ENCODE data around the gene WFIKKN2.

DNA sequence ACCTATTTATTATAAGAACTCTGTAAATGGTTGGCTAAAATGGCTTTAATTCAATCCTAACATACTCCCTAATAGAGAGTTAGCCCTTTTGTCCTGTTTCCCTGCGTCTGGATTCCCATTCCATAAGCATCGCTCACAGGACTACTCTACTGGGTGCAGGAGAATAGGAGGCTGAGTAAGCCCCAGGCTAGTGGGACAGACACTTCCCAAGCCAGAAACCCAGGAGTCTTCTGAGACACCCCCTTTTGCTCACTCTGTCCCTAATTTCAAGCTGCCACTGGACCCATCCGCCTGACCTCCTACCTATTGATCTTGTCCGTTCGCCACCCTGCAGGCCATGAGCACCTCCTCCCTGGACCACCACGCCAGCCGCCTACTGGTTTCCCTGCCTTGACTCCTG, 47.5 kb downstream of the WFIKKN2 start:
- TF ChIP-seq FOXK2 (IDR thresholded peaks at IDR 0.05) = no peak
- TF ChIP-seq TARDBP (IDR thresholded peaks at IDR 0.05) = no peak
- no peak for TF ChIP-seq CTBP1 (IDR thresholded peaks at IDR 0.05; ENCODE audit: borderline replicate concordance)
- no peak for TF ChIP-seq SP1 (IDR thresholded peaks at IDR 0.05)
- no peak for TF ChIP-seq SUZ12 (IDR thresholded peaks at IDR 0.05)
- no peak for TF ChIP-seq HDGF (IDR thresholded peaks at IDR 0.05; ENCODE audit: borderline replicate concordance)
- TF ChIP-seq ZNF384 (IDR thresholded peaks at IDR 0.05) = no peak
- no peak for TF ChIP-seq NFRKB (IDR thresholded peaks at IDR 0.05)
- no peak for TF ChIP-seq FOXA1 (IDR thresholded peaks at IDR 0.05)
- TF ChIP-seq ELF4 (IDR thresholded peaks at IDR 0.05) = no peak
- no peak for TF ChIP-seq ARNT (IDR thresholded peaks at IDR 0.05)
- no peak for TF ChIP-seq LEF1 (IDR thresholded peaks at IDR 0.05; ENCODE audit: borderline replicate concordance)

Measured in HEK293T (cell line).